Sigmoid colon (tissue), 7 donors: ENCODE measurements around the gene CAP2. TPM values are rescaled to one million over a fixed set of nuclear protein-coding genes. Genes with fewer than 3 reads are reported as not detected.
"Not testable (repeated sequence)": the region's sequence is repeated elsewhere in the genome, so short reads cannot be mapped to it uniquely, and the experiment has no call there.

Experiments
- DNase-seq: peaks from one replicate; pipeline ENCODE4 v3.0.0-alpha.2; 2019
- H3K27ac ChIP-seq, 4 donors: fragments of 200-600 bp; sonication (generic); one replicate each; pipeline ENCODE4 v1.5.1; 2016 to 2019; ENCODE audit warnings: mild to moderate bottlenecking in 1 of 4
- H3K27me3 ChIP-seq, 3 donors: fragments of 200-600 bp; sonication (generic); one replicate each; pipeline ENCODE4 v1.5.1; 2019; ENCODE audit warnings: mild to moderate bottlenecking in 1 of 3
- H3K36me3 ChIP-seq, 4 donors: fragments of 200-600 bp; sonication (generic); one replicate each; pipeline ENCODE4 v1.5.1; 2016 to 2019
- H3K4me1 ChIP-seq, 4 donors: fragments of 200-600 bp; sonication (generic); one replicate each; pipeline ENCODE4 v1.5.1; 2017 to 2019
- H3K4me3 ChIP-seq, 4 donors: fragments of 200-600 bp; sonication (generic); one replicate each; pipeline ENCODE4 v1.5.1; 2017 to 2019; ENCODE audit warnings: mild to moderate bottlenecking in 2 of 4, moderate library complexity in 1 of 4
- H3K9me3 ChIP-seq, 4 donors: fragments of 200-600 bp in 3 of 4; sonication (generic) in 3 of 4; one replicate each; pipeline versions ENCODE4 v1.5.1 to v1.6.1; 2013 to 2019
- CTCF ChIP-seq, 4 experiments: fragments of 450-650 bp in 3 of 4; fragments of 200-600 bp in 1 of 4; IDR thresholded peaks; one replicate each; pipeline ENCODE4 v1.5.1; 2016 to 2019; ENCODE audit warnings: antibody characterized with exemption in 4 of 4, mild to moderate bottlenecking in 3 of 4, moderate library complexity in 2 of 4
- EP300 ChIP-seq, 4 donors: sonication (generic); formaldehyde crosslinking; IDR thresholded peaks; one replicate each; pipeline ENCODE4 v1.6.1; 2017; ENCODE audit warnings: antibody characterized with exemption in 4 of 4
- POLR2A ChIP-seq, 2 donors: fragments of 450-650 bp; IDR thresholded peaks; one replicate each; pipeline ENCODE4 v1.6.1; 2016; ENCODE audit warnings: antibody characterized with exemption in 2 of 2, mild to moderate bottlenecking in 2 of 2, moderate library complexity in 2 of 2
- POLR2AphosphoS5 ChIP-seq, 4 donors: sonication (generic); formaldehyde crosslinking; IDR thresholded peaks; one replicate each; pipeline ENCODE4 v1.6.1; 2017; ENCODE audit warnings: antibody characterized with exemption in 4 of 4
- WGBS, 2 donors: extraction: QIAGEN DNeasy Blood & Tissue Kit; methylation state at CpG; one replicate each; pipeline ENCODE4 v1.1.7; 2013; 5-methylcytosine and 5-hydroxymethylcytosine counted together
- intact Hi-C: fragments of 100-400 bp; cut with DNase I; formaldehyde crosslinking; loops from one replicate; pipeline ENCODE4 v1.15.1; 2023
- polyA plus RNA-seq, 3 donors: library from polyadenylated mRNA; stranded (reverse); fragments of 200-250 nt; gene quantifications; one replicate each; pipeline ENCODE4 v1.2.3, GENCODE V29; 2013
- total RNA-seq, 4 donors: library from RNA; depleted of rRNA; stranded (reverse); fragments of >200 nt; gene quantifications; one replicate each; pipeline ENCODE4 v1.1.0, GENCODE V29; 2016
- donor health status: healthy with polysubstance abuse.
- donor health status: Bipolar disorder and iron deficiency.
- donor health status: healthy.

Gene CAP2
- total and polyA plus RNA-seq, 7 donors = 0.92 to 67.1 (median 48.3) TPM

- Histone ChIP-seq H3K36me3 (no peaks in the 10 kb centered on the region), H3K4me1 (no peaks in the 10 kb centered on the region), H3K4me3 (no peak overlapping the region), H3K9me3 (peaks cover 0 to 2% (median 0%) of the 10 kb centered on the region in 4 donors), H3K27ac (no peak overlapping the region), H3K27me3 (no peaks in the 10 kb centered on the region)
- no peak for DNase-seq
- intact Hi-C loops = no loop called here
- TF ChIP-seq POLR2AphosphoS5 (IDR thresholded peaks at IDR 0.05) (no peak), CTCF (IDR thresholded peaks at IDR 0.05) (no peak), EP300 (IDR thresholded peaks at IDR 0.05) (no peak), POLR2A (IDR thresholded peaks at IDR 0.05) (no peak)
- WGBS, 2 donors = 79 to 88% methylated on average over 3 of the region's 3 CpGs
These were observed 172.0 kb downstream of the CAP2 start for GRCh38 chr6:17565399-17565798.

GRCh38 chr6:17574866-17575560, 181.6 kb downstream of the CAP2 start:
- Histone ChIP-seq H3K36me3 (no peaks in the 10 kb centered on the region), H3K9me3 (peaks cover 0 to 12% (median 6%) of the 10 kb centered on the region in 4 donors), H3K4me1 (peaks cover 0 to 7% (median 2%) of the 10 kb centered on the region in 4 donors), H3K27ac (peak overlapping the region in 2 of 4 donors; percentile 50 to 57), H3K27me3 (no peaks in the 10 kb centered on the region), H3K4me3 (no peak overlapping the region)
- WGBS, 2 donors = 88 to 90% methylated on average over 8 of the region's 8 CpGs
- DNase-seq = no peak
- TF ChIP-seq EP300 (IDR thresholded peaks at IDR 0.05) = no peak
- peak in 3 of 4 donors; percentile 39 to 48 (median 42) for TF ChIP-seq POLR2AphosphoS5 (IDR thresholded peaks at IDR 0.05)
- intact Hi-C loops = no loop called here

- Histone ChIP-seq H3K27me3 (no peaks in the 10 kb centered on the region), H3K4me1 (peaks cover 0 to 7% (median 5%) of the 10 kb centered on the region in 4 donors), H3K9me3 (peaks cover 0 to 12% (median 6%) of the 10 kb centered on the region in 4 donors), H3K36me3 (no peaks in the 10 kb centered on the region), H3K4me3 (no peak overlapping the region), H3K27ac (no peak overlapping the region)
- TF ChIP-seq POLR2A (IDR thresholded peaks at IDR 0.05) (no peak), EP300 (IDR thresholded peaks at IDR 0.05) (no peak), POLR2AphosphoS5 (IDR thresholded peaks at IDR 0.05) (no peak), CTCF (IDR thresholded peaks at IDR 0.05) (no peak)
- no peak for DNase-seq
- intact Hi-C loops = no loop called here
- WGBS, 2 donors = 98 to 100% methylated on average over 1 of the region's 1 CpG
These were observed 183.7 kb downstream of the CAP2 start for GRCh38 chr6:17577059-17577458.

GRCh38 chr6:17580518-17581048, 187.2 kb downstream of the CAP2 start:
- Histone ChIP-seq H3K27ac (peak overlapping the region; percentile 83 to 92 (median 85)), H3K4me3 (peak overlapping the region; percentile 45 to 64 (median 57)), H3K36me3 (no peaks in the 10 kb centered on the region), H3K9me3 (peaks cover 0 to 12% (median 6%) of the 10 kb centered on the region in 4 donors), H3K27me3 (no peaks in the 10 kb centered on the region), H3K4me1 (peaks cover 0 to 18% (median 11%) of the 10 kb centered on the region in 4 donors)
- WGBS, 2 donors = 22 to 28% methylated on average over 53 of the region's 53 CpGs
- DNase-seq = peak; percentile 75
- intact Hi-C loops = loop anchor here (5.0 to 10.0 kb wide), 3 partner anchors 188 to 566 kb away; partner anchors contain the start of genes CAP2 and NHLRC1
- TF ChIP-seq POLR2AphosphoS5 (IDR thresholded peaks at IDR 0.05) (peak in 3 of 4 donors; percentile 28 to 62 (median 59)), EP300 (IDR thresholded peaks at IDR 0.05) (no peak), POLR2A (IDR thresholded peaks at IDR 0.05) (no peak), CTCF (IDR thresholded peaks at IDR 0.05) (no peak)

- WGBS, 2 donors = 96% methylated on average over 7 of the region's 7 CpGs
- intact Hi-C loops = loop anchor here (5.0 to 10.0 kb wide), 3 partner anchors 189 to 566 kb away; partner anchors contain the start of genes CAP2 and NHLRC1
- peak overlapping the region in 3 of 4 donors; percentile 84 to 92 (median 86) for H3K27ac ChIP-seq
These were observed 187.9 kb downstream of the CAP2 start for GRCh38 chr6:17581282-17581681.

More at GRCh38 chr6:17581282-17581681, 187.9 kb downstream of the CAP2 start:
- not testable (repeated sequence) for H3K36me3 ChIP-seq, H3K27me3 ChIP-seq, DNase-seq, H3K4me3 ChIP-seq
- peaks cover 0 to 18% (median 11%) of the 10 kb centered on the region in 4 donors for H3K4me1 ChIP-seq
- H3K9me3 ChIP-seq = peaks cover 0 to 12% (median 6%) of the 10 kb centered on the region in 4 donors
